ELF-1 (cell line): ENCODE data around the gene EMILIN3.

Experiments
- DNase-seq: peaks from one replicate; pipeline ENCODE4 v3.0.0-alpha.2; 2016; ENCODE audit warnings: low read depth, low spot score

Gene EMILIN3

GRCh38 chr20:41345729-41346067 is 20.9 kb downstream of the EMILIN3 start:
- no peak for DNase-seq

GRCh38 chr20:41344938-41345728 is 21.5 kb downstream of the EMILIN3 start:
- DNase-seq, result no peak

GRCh38 chr20:41344477-41344876 is 22.1 kb downstream of the EMILIN3 start:
- peak; percentile 58 for DNase-seq

- DNase-seq, result no peak
Observed at GRCh38 chr20:41342474-41343464, 23.8 kb downstream of the EMILIN3 start.

- DNase-seq, result peak; percentile 98
Observed at GRCh38 chr20:41340327-41341055, 26.1 kb downstream of the EMILIN3 start, which contains the start of gene LPIN3. Gene LPIN3 (plus strand): TSS chr20:41340821. CDS start chr20:41345804, 4,983 bp downstream.

- DNase-seq, result peak; percentile 97
Observed at GRCh38 chr20:41339957-41340326, 26.7 kb downstream of the EMILIN3 start.

GRCh38 chr20:41336711-41337492 is 29.7 kb downstream of the EMILIN3 start:
- no peak for DNase-seq

GRCh38 chr20:41335591-41335990 is 31.0 kb downstream of the EMILIN3 start:
- DNase-seq, result no peak

GRCh38 chr20:41334443-41335421 is 31.9 kb downstream of the EMILIN3 start:
- DNase-seq, result no peak

GRCh38 chr20:41334036-41334435 is 32.6 kb downstream of the EMILIN3 start:
- no peak for DNase-seq

GRCh38 chr20:41331731-41332130 is 34.9 kb downstream of the EMILIN3 start:
- DNase-seq, result no peak

- no peak for DNase-seq
Observed at GRCh38 chr20:41330941-41331340, 35.7 kb downstream of the EMILIN3 start.

GRCh38 chr20:41330343-41330720 is 36.3 kb downstream of the EMILIN3 start:
- DNase-seq, result peak; percentile 51

GRCh38 chr20:41329435-41330342 is 36.9 kb downstream of the EMILIN3 start:
- DNase-seq, result peak; percentile 75

- no peak for DNase-seq
Observed at GRCh38 chr20:41327178-41327577, 39.4 kb downstream of the EMILIN3 start.

- DNase-seq, result no peak
Observed at GRCh38 chr20:41320976-41321375, 45.6 kb downstream of the EMILIN3 start.

- no peak for DNase-seq
Observed at GRCh38 chr20:41320441-41320840, 46.2 kb downstream of the EMILIN3 start.

GRCh38 chr20:41318271-41318649 is 48.4 kb downstream of the EMILIN3 start:
- no peak for DNase-seq
